ENCODE data around the gene MAGEB10. TPM values are rescaled to one million over a fixed set of nuclear protein-coding genes. Genes with fewer than 3 reads are reported as not detected.
"Not testable (repeated sequence)": the region's sequence is repeated elsewhere in the genome, so short reads cannot be mapped to it uniquely, and the experiment has no call there.

The MAGEB10 gene
- total and polyA plus RNA-seq, 7 donors: not detected

GRCh38 chrX:27797575-27797974 lies 10.2 kb upstream of the MAGEB10 start:
- ATAC-seq: no peak
- 17 to 54% (median 23%) methylated on average over 1 of the region's 1 CpG for WGBS, 3 donors
- H3K9me3 ChIP-seq: no peaks in the 10 kb centered on the region
- intact Hi-C loops (cut with DNase I): no loop called here
- no peak for DNase-seq
- TF ChIP-seq, protein P1, sequence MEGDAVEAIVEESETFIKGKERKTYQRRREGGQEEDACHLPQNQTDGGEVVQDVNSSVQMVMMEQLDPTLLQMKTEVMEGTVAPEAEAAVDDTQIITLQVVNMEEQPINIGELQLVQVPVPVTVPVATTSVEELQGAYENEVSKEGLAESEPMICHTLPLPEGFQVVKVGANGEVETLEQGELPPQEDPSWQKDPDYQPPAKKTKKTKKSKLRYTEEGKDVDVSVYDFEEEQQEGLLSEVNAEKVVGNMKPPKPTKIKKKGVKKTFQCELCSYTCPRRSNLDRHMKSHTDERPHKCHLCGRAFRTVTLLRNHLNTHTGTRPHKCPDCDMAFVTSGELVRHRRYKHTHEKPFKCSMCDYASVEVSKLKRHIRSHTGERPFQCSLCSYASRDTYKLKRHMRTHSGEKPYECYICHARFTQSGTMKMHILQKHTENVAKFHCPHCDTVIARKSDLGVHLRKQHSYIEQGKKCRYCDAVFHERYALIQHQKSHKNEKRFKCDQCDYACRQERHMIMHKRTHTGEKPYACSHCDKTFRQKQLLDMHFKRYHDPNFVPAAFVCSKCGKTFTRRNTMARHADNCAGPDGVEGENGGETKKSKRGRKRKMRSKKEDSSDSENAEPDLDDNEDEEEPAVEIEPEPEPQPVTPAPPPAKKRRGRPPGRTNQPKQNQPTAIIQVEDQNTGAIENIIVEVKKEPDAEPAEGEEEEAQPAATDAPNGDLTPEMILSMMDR (IDR thresholded peaks at IDR 0.05): no peak
- H3K27ac ChIP-seq: no peak overlapping the region
- H3K36me3 ChIP-seq (ENCODE audit: insufficient read depth in 1 of 2, low read depth in 1 of 2): no peaks in the 10 kb centered on the region
- no peaks in the 10 kb centered on the region for H3K27me3 ChIP-seq (ENCODE audit: insufficient read depth in 3 of 3, low read length in 2 of 3)
- no peaks in the 10 kb centered on the region for H3K4me1 ChIP-seq
- no peak overlapping the region for H3K4me3 ChIP-seq

DNA sequence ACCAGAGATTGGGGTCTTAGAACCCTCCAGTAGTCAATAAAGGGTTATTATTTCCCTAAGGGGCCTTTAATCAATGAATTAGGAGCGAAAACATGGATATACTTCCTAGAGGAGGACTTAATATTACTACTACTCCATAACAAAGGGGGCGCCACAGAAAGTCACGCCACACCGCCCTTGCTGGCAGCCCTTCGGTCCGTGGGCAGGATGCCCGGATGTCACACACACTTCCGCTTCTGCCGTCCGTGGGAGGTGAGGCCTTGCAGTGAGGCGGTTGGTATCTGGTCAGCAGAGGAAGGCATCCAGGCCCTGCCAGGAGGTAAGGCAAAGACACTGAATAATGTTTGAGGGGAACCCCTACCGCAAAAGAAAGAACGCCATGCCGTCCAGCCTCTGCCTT lies 436 bp downstream of the MAGEB10 start:
- H3K27me3 ChIP-seq (ENCODE audit: insufficient read depth in 3 of 3, low read length in 2 of 3): no peaks in the 10 kb centered on the region
- TF ChIP-seq, protein P1 (IDR thresholded peaks at IDR 0.05): no peak
- H3K36me3 ChIP-seq (ENCODE audit: insufficient read depth in 1 of 2, low read depth in 1 of 2): no peaks in the 10 kb centered on the region
- no peaks in the 10 kb centered on the region for H3K9me3 ChIP-seq
- no peak for ATAC-seq
- WGBS, 3 donors: 87 to 95% (median 95%) methylated on average over 14 of the region's 14 CpGs
- H3K4me1 ChIP-seq: no peaks in the 10 kb centered on the region
- no peak overlapping the region for H3K27ac ChIP-seq
- H3K4me3 ChIP-seq: no peak overlapping the region
- DNase-seq: no peak
- intact Hi-C loops (cut with DNase I): no loop called here

DNA sequence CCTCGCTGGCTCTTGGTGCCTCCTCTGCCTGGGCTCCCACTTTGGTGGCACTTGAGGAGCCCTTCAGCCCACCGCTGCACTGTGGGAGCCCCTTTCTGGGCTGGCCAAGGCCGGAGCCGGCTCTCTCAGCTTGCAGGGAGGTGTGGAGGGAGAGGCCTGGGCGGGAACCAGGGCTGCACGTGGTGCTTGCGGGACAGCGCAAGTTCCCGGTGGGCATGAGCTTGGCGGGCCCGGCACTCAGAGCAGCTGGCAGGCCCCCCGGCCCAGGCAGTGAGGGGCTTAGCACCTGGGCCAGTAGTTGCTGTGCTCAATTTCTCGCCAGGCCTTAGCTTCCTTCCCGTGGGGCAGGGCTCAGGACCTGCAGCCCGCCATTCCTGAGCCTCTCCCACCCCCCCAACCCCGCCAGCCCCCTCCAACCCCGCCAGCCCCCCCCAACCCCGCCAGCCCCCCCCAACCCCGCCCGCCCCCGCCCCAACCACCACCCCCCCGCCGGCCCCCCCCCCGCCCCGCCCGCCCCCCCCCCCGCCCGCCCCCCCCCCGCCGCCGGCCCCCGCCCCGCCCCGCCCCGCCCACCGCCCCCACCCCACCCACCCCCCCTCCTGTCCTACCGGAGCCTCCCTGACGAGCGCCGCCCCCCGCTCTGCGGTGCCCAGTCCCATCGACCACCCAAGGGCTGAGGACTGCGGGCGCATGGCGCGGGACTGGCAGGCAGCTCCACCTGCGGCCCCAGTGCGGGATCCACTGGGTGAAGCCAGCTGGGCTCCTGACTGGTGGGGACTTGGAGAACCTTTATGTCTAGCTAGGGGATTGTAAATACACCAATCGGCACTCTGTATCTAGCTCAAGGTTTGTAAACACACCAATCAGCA lies 1.4 kb downstream of the MAGEB10 start:
- DNase-seq; H3K27ac ChIP-seq; ATAC-seq; H3K4me1 ChIP-seq; H3K4me3 ChIP-seq; H3K36me3 ChIP-seq (ENCODE audit: insufficient read depth in 1 of 2, low read depth in 1 of 2); H3K27me3 ChIP-seq (ENCODE audit: insufficient read depth in 3 of 3, low read length in 2 of 3); H3K9me3 ChIP-seq; intact Hi-C loops (cut with DNase I): not testable (repeated sequence)
- WGBS, 3 donors: 93 to 96% (median 95%) methylated on average over 5 to 29 of the region's 50 CpGs

DNA sequence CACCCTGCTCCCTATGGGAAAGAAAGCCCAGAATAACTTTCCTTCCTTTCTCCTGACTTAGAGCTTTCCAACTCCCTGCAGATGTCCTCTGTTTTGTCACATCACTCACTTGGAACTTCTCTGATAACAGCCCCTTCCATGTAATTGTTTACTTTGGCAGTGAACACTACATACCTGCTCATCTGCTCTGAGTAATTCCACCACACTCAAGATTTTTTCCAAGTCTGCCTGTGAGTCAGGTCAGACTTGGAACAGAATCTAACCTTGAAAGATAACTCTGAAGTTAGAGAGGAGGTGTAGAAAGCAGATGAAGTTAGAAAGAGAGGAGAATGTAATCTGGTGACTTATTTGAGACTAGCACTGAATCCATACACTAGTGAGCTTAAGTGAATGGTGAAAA lies 7.4 kb downstream of the MAGEB10 start:
- ATAC-seq (no peak), DNase-seq (no peak)
- H3K4me3 ChIP-seq: no peak overlapping the region
- TF ChIP-seq, protein P1 (IDR thresholded peaks at IDR 0.05): no peak
- H3K36me3 ChIP-seq (ENCODE audit: insufficient read depth in 1 of 2, low read depth in 1 of 2): no peaks in the 10 kb centered on the region
- intact Hi-C loops (cut with DNase I): no loop called here
- H3K27me3 ChIP-seq (ENCODE audit: insufficient read depth in 3 of 3, low read length in 2 of 3): no peaks in the 10 kb centered on the region
- no peaks in the 10 kb centered on the region for H3K9me3 ChIP-seq
- H3K27ac ChIP-seq: no peak overlapping the region
- no peaks in the 10 kb centered on the region for H3K4me1 ChIP-seq

- Histone ChIP-seq H3K4me1 (no peaks in the 10 kb centered on the region), H3K27me3 (ENCODE audit: insufficient read depth in 3 of 3, low read length in 2 of 3) (no peaks in the 10 kb centered on the region), H3K36me3 (ENCODE audit: insufficient read depth in 1 of 2, low read depth in 1 of 2) (no peaks in the 10 kb centered on the region), H3K27ac (no peak overlapping the region), H3K4me3 (no peak overlapping the region), H3K9me3 (no peaks in the 10 kb centered on the region)
- TF ChIP-seq, protein P1 (IDR thresholded peaks at IDR 0.05): no peak
- DNase-seq (no peak), ATAC-seq (no peak)
- intact Hi-C loops (cut with DNase I): no loop called here
- WGBS, 3 donors: 22 to 55% (median 50%) methylated on average over 1 of the region's 1 CpG
Measured at GRCh38 chrX:27823812-27824211, 16.0 kb downstream of the MAGEB10 start.
